ENCODE measurements around the gene HOXA13.

HOXA13 gene

DNA sequence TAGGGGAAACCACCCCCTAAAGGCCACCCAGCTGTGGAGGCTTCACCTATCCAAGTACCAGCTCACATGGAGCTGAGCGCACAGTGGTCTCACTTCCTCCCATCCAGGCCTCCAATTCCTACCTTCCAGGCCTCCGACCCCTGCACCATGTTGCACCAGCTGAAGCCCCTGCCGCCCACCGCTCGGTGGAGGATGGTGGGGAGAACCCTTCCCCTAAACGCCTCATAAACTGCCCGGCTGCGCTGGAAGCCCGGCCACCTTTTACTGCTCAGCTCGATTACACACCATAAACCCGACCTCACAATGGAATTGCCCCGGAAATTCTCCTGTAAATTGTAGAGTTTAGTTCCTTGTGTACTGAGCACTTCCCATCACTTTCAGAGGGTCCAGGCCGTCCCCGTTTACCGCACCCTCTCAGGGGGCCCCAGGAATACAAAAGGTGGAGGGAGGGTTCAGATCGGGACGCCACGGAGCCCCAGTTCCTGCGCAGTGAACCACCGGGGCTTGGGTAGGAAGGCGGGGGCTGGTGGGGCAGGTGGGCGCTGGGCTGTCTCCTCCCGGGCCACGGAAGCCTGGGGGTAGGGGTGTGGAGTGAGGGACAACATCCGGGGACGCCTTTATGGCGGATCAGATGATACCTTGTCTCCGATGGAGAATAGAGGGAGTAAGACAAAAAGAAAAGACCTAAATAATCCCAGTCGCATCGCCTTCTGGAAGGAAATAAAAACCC, 42.0 kb downstream of the HOXA13 start:
- DNase-seq = no peak

- no peak for DNase-seq
Observed at GRCh38 chr7:27156916-27157701, 42.8 kb downstream of the HOXA13 start.

DNA sequence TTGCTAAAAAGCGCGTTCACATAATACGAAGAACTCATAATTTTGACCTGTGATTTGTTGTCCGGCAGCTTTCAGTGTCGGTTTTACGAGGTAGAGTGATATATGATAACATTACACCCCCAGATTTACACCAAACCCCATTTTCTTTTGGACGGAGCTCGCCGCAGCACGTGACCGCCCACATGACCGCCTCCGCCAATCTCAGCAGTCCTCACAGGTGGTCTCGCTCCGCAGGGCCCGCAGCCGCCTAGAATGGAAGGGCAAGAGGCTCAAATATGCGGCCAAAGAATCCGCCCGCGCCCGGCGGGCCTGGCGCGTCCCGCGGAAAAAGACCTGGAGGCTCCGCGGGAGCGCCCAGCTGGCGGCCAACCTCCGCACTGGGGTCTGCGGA, 43.4 kb downstream of the HOXA13 start, which contains the start of gene HOXA7:
Gene HOXA7 (minus strand): TSS at position 168 of the 391 bp plus-strand sequence. CDS start 130 bp downstream, at position 38.
- peak in 1 of 3 experiments; percentile 61 for DNase-seq

DNA sequence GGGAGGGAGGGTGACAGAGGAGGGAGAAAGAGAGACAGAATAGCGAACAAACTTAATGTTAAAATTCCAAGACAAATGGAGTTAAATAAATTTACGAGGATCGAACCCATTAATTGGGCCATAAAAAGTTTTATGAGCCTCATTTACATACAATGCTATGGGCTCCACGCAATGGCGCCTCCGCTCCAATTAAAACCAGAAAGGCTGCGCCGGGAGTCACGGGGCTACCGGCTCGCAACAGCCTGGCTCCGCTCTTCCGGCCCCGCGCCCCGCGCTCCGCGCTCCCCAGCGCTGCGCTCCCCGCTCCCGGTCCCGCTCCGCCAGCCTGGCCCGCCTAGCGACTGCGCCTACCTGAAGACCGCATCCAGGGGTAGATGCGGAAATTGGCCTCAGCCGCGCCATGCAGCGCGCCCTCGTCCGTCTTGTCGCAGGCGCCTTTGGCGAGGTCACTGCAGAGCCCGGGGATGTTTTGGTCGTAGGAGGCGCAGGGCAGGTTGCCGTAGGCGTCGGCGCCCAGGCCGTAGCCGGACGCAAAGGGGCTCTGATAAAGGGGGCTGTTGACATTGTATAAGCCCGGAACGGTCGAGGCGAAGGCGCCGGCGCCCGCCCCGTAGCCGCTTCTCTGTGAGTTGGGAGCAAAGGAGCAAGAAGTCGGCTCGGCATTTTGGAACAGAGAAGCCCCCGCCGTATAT, 43.9 kb downstream of the HOXA13 start:
- no peak for DNase-seq

- DNase-seq = no peak
Observed at GRCh38 chr7:27154901-27155815, 44.7 kb downstream of the HOXA13 start.

- DNase-seq = no peak
Observed at GRCh38 chr7:27154369-27154768, 45.5 kb downstream of the HOXA13 start.

- no peak for DNase-seq
Observed at GRCh38 chr7:27153526-27153925, 46.4 kb downstream of the HOXA13 start.

- DNase-seq = no peak
Observed at GRCh38 chr7:27152816-27153442, 47.0 kb downstream of the HOXA13 start.

GRCh38 chr7:27151931-27152815, 47.7 kb downstream of the HOXA13 start, which contains the start of gene HOXA3:
Gene HOXA3 (minus strand): TSS chr7:27152583. CDS start chr7:27110640, 41,943 bp downstream.
- DNase-seq = peak in 2 of 3 experiments; percentile 51 to 70

- DNase-seq = no peak
Observed at GRCh38 chr7:27151341-27151930, 48.5 kb downstream of the HOXA13 start.

DNA sequence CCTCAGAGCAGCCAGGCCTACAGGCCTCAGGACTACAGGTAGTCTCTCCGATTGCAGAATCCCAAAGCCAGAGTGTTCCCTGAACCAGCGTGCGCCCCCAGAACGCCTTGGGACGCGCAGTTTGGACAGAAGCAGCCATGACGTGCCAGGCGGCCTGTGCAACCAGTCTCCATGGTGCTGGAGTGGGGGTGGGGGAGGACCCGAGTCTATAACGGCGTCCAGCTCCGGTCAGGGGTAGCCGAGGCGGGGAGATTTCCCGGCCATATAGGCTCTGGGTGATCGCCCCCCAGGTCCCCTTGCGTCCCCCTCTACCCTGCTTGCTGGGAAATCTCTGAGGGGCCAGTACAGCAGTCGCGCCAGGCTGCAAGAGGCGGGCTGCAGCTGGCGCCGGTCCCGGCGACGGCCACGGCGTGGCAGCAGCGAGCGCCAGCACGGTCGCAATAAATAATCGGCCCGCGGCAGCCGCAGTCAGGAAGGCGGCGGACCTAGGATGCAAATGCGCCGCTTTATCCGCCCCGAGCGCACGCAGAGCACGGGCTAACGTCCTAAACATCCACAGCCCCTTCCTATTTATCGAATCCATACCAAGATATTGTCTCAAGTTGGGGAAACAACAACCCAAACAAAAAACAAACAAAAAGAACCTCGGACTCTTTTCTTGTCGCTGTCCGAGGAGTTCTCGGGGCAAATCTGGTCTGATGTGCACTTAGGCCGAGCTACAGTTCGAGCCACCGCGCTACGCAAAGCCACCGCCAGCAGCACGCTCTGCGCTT, 49.1 kb downstream of the HOXA13 start:
- DNase-seq = peak; percentile 90 to 96 (median 95)

GRCh38 chr7:27149842-27150567, 49.9 kb downstream of the HOXA13 start:
- DNase-seq = peak; percentile 37 to 93 (median 50)

DNA sequence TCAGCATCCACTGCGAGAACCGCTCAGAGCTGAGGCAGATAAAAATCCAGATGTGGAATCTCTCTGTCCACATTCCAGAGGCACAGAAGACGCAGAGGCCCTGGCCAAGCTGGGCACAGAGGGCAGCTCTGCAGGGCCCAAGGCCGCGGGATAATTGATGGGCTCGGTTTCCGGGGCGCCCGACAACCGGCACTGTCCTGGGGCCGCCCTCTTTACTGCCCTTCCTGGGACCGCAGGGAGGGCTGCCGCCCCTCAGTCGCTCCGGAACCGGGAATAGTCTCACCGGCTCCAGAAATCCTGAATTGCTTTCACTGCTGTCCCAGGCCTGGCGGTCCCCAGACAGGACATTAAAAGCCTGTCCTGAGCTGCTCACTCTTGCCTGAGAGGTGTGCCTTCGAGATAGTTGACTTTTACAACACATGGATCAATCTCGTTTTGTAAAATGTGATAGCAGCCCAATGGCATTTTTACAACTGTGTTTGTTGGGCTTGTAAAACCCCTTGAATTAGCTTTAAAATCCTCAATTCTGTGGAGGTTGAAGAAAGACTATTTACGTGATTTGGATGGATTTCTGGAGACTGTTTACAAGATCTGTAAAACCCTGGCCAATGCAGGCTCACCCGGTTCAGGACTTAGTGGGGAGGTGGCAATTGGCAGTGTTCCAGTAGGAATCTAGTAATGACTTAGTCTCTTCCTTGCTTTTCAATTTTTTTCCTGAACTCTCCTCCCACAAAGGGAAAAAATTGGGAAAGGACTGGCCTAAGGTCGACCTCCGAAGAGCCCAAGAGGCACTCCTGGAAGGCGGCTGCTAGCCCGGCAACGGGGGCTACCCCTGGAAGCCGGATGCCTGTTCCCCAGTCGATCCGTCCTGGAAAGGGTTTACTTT, 50.9 kb downstream of the HOXA13 start:
- peak; percentile 26 to 57 (median 49) for DNase-seq

DNA sequence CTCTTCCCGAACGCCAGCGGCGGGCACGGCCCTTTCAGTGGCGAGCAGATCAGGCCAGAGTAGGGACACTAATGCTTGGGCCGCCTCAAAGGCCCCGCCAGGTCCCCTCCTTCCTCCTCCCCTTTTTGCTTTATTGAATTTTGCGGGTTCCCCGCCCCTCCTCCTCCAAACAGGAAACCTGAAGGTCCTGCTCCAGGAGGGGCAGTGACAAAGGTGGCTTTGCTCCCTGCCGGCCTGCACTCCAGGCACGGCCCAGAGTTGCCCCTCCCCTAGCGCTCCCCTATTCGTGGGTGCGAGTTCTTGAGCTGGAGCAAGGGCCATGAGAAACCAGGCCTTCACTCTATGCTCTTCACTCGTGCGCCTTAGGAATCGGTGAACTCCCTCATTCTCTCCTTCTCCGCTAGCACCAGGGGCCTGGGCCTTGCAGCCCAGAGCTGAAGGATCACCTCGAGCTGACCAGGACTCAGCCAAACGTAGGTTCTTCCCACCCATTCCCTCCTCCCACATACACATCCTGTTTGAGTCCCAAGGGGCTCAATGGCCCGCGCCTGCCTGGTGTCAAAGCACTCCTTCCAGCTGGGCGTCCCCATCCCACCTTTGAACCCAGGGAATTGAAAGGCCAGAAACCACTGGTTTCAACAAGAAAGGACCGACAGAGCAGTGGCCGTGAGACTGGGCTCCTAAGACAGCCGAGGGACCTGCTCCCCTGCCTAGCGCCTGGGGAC, 51.7 kb downstream of the HOXA13 start:
- DNase-seq = peak; percentile 37 to 80 (median 69)

- peak; percentile 57 to 87 (median 83) for DNase-seq
Observed at GRCh38 chr7:27147199-27148030, 52.5 kb downstream of the HOXA13 start, which contains the start of gene HOXA6. Gene HOXA6 (minus strand): TSS chr7:27147774. CDS start chr7:27147749, 25 bp downstream.

Data from NCI-H1417 (cell line).